ENCODE measurements around the gene RBPJ. TPM values are rescaled to one million over a fixed set of nuclear protein-coding genes. Genes with fewer than 3 reads are reported as not detected.

The RBPJ gene
- total RNA-seq, 1 donor from 2014 or later: 121 TPM

GRCh38 chr4:26275281-26275680, 45.5 kb upstream of the RBPJ start:
- Mint-ChIP-seq H3K27me3 (ENCODE audit: unreplicated experiment) (no peaks in the 10 kb centered on the region), H3K4me1 (ENCODE audit: low read depth, unreplicated experiment) (no peaks in the 10 kb centered on the region), H3K9me3 (ENCODE audit: unreplicated experiment) (no peaks in the 10 kb centered on the region), H3K36me3 (ENCODE audit: unreplicated experiment) (no peaks in the 10 kb centered on the region), H3K4me3 (ENCODE audit: unreplicated experiment) (no peak overlapping the region), H3K27ac (ENCODE audit: unreplicated experiment) (no peak overlapping the region)
- no peak for DNase-seq
- no peak for TF ChIP-seq CTCF (IDR thresholded peaks at IDR 0.05; ENCODE audit: partially characterized antibody, unreplicated experiment)

- DNase-seq: no peak
- Mint-ChIP-seq H3K27me3 (ENCODE audit: unreplicated experiment) (no peaks in the 10 kb centered on the region), H3K4me1 (ENCODE audit: low read depth, unreplicated experiment) (no peaks in the 10 kb centered on the region)
Observed at GRCh38 chr4:26279446-26279845, 41.4 kb upstream of the RBPJ start.

GRCh38 chr4:26281881-26282280, 38.9 kb upstream of the RBPJ start:
- DNase-seq: no peak
- Mint-ChIP-seq H3K9me3 (ENCODE audit: unreplicated experiment) (no peaks in the 10 kb centered on the region), H3K27ac (ENCODE audit: unreplicated experiment) (no peak overlapping the region), H3K4me3 (ENCODE audit: unreplicated experiment) (no peak overlapping the region), H3K27me3 (ENCODE audit: unreplicated experiment) (no peaks in the 10 kb centered on the region), H3K4me1 (ENCODE audit: low read depth, unreplicated experiment) (no peaks in the 10 kb centered on the region), H3K36me3 (ENCODE audit: unreplicated experiment) (no peaks in the 10 kb centered on the region)
- TF ChIP-seq CTCF (IDR thresholded peaks at IDR 0.05; ENCODE audit: partially characterized antibody, unreplicated experiment): no peak

More at GRCh38 chr4:26279446-26279845, 41.4 kb upstream of the RBPJ start:
- Mint-ChIP-seq H3K36me3 (ENCODE audit: unreplicated experiment) (no peaks in the 10 kb centered on the region), H3K4me3 (ENCODE audit: unreplicated experiment) (no peak overlapping the region), H3K9me3 (ENCODE audit: unreplicated experiment) (no peaks in the 10 kb centered on the region), H3K27ac (ENCODE audit: unreplicated experiment) (no peak overlapping the region)
- no peak for TF ChIP-seq CTCF (IDR thresholded peaks at IDR 0.05; ENCODE audit: partially characterized antibody, unreplicated experiment)

- no peak for TF ChIP-seq CTCF (IDR thresholded peaks at IDR 0.05; ENCODE audit: partially characterized antibody, unreplicated experiment)
- Mint-ChIP-seq H3K4me3 (ENCODE audit: unreplicated experiment) (no peak overlapping the region), H3K36me3 (ENCODE audit: unreplicated experiment) (no peaks in the 10 kb centered on the region), H3K9me3 (ENCODE audit: unreplicated experiment) (no peaks in the 10 kb centered on the region), H3K4me1 (ENCODE audit: low read depth, unreplicated experiment) (no peaks in the 10 kb centered on the region), H3K27me3 (ENCODE audit: unreplicated experiment) (no peaks in the 10 kb centered on the region), H3K27ac (ENCODE audit: unreplicated experiment) (no peak overlapping the region)
- no peak for DNase-seq
Observed at GRCh38 chr4:26284536-26284935, 36.3 kb upstream of the RBPJ start.

- TF ChIP-seq CTCF (IDR thresholded peaks at IDR 0.05; ENCODE audit: partially characterized antibody, unreplicated experiment): no peak
- Mint-ChIP-seq H3K27me3 (ENCODE audit: unreplicated experiment) (no peaks in the 10 kb centered on the region), H3K4me1 (ENCODE audit: low read depth, unreplicated experiment) (no peaks in the 10 kb centered on the region), H3K36me3 (ENCODE audit: unreplicated experiment) (no peaks in the 10 kb centered on the region), H3K4me3 (ENCODE audit: unreplicated experiment) (no peak overlapping the region), H3K9me3 (ENCODE audit: unreplicated experiment) (no peaks in the 10 kb centered on the region), H3K27ac (ENCODE audit: unreplicated experiment) (no peak overlapping the region)
- DNase-seq: no peak
Observed at GRCh38 chr4:26285272-26285671, 35.5 kb upstream of the RBPJ start.

Measured in glutamatergic neuron (in vitro differentiated cells).